Muscle layer of colon (tissue), 2 donors: ENCODE measurements around the gene LIPK.

ENCODE experiments used
- H3K27ac ChIP-seq: one replicate; pipeline ENCODE4 v1.7.0; 2013; ENCODE audit warnings: low read depth, mild to moderate bottlenecking, low read length, moderate library complexity
- H3K27me3 ChIP-seq, 2 donors: one replicate each; pipeline ENCODE4 v1.7.0; 2013; ENCODE audit warnings: low read length in 2 of 2, mild to moderate bottlenecking in 2 of 2; ENCODE audit not compliant: insufficient read depth in 2 of 2, control insufficient read depth in 1 of 2
- H3K36me3 ChIP-seq: one replicate; pipeline ENCODE4 v1.7.0; 2013; ENCODE audit warnings: mild to moderate bottlenecking, low read length; ENCODE audit not compliant: insufficient read depth
- H3K4me1 ChIP-seq: one replicate; pipeline ENCODE4 v1.7.0; 2013; ENCODE audit warnings: mild to moderate bottlenecking, low read length; ENCODE audit not compliant: insufficient read depth
- H3K4me3 ChIP-seq, 2 donors: one replicate each; pipeline ENCODE4 v1.7.0; 2013; ENCODE audit warnings: low read length in 2 of 2, low read depth in 1 of 2, mild to moderate bottlenecking in 1 of 2, moderate library complexity in 1 of 2
- H3K9ac ChIP-seq: one replicate; pipeline ENCODE4 v1.7.0; 2013; ENCODE audit warnings: low read length
- H3K9me3 ChIP-seq: one replicate; pipeline ENCODE4 v1.7.0; 2013; ENCODE audit warnings: mild to moderate bottlenecking, low read length
- donor health status: abdominal sarcoma.
- donor health status: Adenocarcinoma of cecum.

Gene LIPK

DNA sequence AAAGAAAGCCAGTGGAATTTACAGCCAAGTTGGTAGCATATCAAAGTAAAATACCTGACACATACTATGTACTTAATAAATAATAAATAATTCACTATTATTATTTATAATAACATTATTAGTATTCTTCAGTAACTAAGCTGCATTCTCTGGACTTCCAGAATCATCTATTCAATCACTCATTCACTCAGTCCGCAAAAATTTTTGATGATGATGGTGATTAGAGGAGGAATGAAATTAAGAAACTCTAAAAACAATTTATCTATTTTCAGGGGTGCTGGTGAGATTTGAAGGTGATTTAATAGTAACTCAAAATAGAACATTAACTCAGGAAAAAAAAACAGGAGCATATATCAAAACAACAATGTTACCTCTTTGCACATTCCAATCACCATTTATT lies 50.6 kb downstream of the LIPK start:
- H3K27me3 ChIP-seq, result no peaks in the 10 kb centered on the region
- H3K36me3 ChIP-seq, result no peaks in the 10 kb centered on the region
- H3K27ac ChIP-seq, result no peak overlapping the region
- H3K9ac ChIP-seq, result no peak overlapping the region
- no peaks in the 10 kb centered on the region for H3K9me3 ChIP-seq
- H3K4me3 ChIP-seq, result no peak overlapping the region
- H3K4me1 ChIP-seq, result no peaks in the 10 kb centered on the region

DNA sequence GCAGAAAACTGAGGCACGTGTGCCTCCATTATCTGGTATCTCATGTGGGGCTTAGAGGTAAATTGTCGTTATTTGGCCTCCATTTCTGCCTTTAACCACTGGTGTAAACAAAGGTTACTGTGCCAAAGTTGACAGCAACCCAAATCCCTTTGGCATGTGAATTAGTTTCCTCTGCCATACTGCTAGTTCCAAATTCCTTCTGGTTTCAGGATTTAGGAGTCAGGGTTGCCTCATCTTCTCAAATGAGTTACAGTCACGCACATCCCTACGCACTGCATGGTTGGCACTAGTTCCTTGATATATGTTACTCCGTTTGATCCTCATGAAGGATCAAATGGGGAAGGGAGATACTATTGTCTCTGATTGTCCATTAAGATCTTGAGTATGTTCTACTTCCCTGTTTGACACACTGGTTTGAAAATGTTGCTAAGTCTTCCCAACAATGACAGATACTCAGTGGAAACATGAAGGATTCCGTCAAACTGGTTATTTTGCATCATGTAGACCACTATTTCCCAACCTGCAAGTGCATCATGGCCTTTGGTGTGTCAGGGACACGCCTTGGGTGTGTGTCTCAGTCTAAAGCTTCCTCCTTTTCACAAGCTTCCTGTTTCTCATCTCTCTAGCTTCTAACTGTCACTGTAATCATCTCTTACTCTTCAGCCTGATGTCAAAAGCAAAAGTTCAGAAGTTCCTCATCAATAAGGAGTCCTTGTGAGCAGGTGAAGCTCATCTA lies 53.5 kb downstream of the LIPK start, which contains the start of gene LIPN:
Gene LIPN (plus strand): TSS at position 655 of the 736 bp plus-strand sequence. CDS start 1,386 bp downstream, outside the sequence.
- no peaks in the 10 kb centered on the region for H3K27me3 ChIP-seq
- H3K27ac ChIP-seq, result no peak within 1 kb of the TSS
- H3K9me3 ChIP-seq, result no peaks in the 10 kb centered on the region
- no peak within 1 kb of the TSS for H3K4me3 ChIP-seq
- no peaks in the 10 kb centered on the region for H3K4me1 ChIP-seq
- no peak within 1 kb of the TSS for H3K9ac ChIP-seq
- no peaks in the 10 kb centered on the region for H3K36me3 ChIP-seq

- H3K27me3 ChIP-seq, result no peaks in the 10 kb centered on the region
- no peak overlapping the region for H3K27ac ChIP-seq
- H3K9me3 ChIP-seq, result no peaks in the 10 kb centered on the region
- no peaks in the 10 kb centered on the region for H3K36me3 ChIP-seq
- H3K9ac ChIP-seq, result no peak overlapping the region
- H3K4me1 ChIP-seq, result no peaks in the 10 kb centered on the region
- no peak overlapping the region for H3K4me3 ChIP-seq
Observed at GRCh38 chr10:88762906-88763305, 56.9 kb downstream of the LIPK start.

DNA sequence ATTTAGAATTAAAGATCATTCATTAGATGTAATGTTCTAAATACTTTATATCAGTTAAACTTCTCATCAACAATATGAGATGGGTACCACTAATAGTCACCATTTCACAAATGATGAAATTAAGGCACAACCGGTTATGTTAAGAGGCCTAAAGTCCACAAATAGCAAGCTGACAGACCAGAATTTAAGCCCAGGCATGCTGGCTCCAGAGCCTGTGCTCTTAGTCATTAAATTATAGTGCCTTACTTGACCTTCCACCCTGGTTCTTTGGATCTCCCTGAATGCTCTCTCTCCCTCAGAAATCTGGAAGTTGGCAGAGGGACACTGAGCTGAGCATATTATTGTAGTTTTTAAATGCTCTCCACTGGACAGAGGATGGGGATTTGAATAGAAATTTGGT lies 57.4 kb downstream of the LIPK start:
- H3K9me3 ChIP-seq, result no peaks in the 10 kb centered on the region
- no peaks in the 10 kb centered on the region for H3K36me3 ChIP-seq
- no peak overlapping the region for H3K9ac ChIP-seq
- no peak overlapping the region for H3K27ac ChIP-seq
- H3K4me3 ChIP-seq, result no peak overlapping the region
- H3K4me1 ChIP-seq, result no peaks in the 10 kb centered on the region
- H3K27me3 ChIP-seq, result no peaks in the 10 kb centered on the region

- Histone ChIP-seq H3K36me3 (no peaks in the 10 kb centered on the region), H3K4me3 (no peak overlapping the region), H3K9ac (no peak overlapping the region), H3K27ac (no peak overlapping the region), H3K9me3 (no peaks in the 10 kb centered on the region), H3K27me3 (no peaks in the 10 kb centered on the region), H3K4me1 (no peaks in the 10 kb centered on the region)
Observed at GRCh38 chr10:88764110-88764509, 58.1 kb downstream of the LIPK start.

GRCh38 chr10:88765816-88766215 lies 59.8 kb downstream of the LIPK start:
- Histone ChIP-seq H3K9me3 (no peaks in the 10 kb centered on the region), H3K9ac (no peak overlapping the region), H3K27me3 (no peaks in the 10 kb centered on the region), H3K27ac (no peak overlapping the region), H3K36me3 (no peaks in the 10 kb centered on the region), H3K4me1 (no peaks in the 10 kb centered on the region), H3K4me3 (no peak overlapping the region)

- H3K27ac ChIP-seq, result no peak overlapping the region
- no peaks in the 10 kb centered on the region for H3K27me3 ChIP-seq
- H3K9me3 ChIP-seq, result no peaks in the 10 kb centered on the region
- no peaks in the 10 kb centered on the region for H3K4me1 ChIP-seq
- H3K36me3 ChIP-seq, result no peaks in the 10 kb centered on the region
- no peak overlapping the region for H3K4me3 ChIP-seq
- H3K9ac ChIP-seq, result no peak overlapping the region
Observed at GRCh38 chr10:88769384-88769783, 63.3 kb downstream of the LIPK start.

DNA sequence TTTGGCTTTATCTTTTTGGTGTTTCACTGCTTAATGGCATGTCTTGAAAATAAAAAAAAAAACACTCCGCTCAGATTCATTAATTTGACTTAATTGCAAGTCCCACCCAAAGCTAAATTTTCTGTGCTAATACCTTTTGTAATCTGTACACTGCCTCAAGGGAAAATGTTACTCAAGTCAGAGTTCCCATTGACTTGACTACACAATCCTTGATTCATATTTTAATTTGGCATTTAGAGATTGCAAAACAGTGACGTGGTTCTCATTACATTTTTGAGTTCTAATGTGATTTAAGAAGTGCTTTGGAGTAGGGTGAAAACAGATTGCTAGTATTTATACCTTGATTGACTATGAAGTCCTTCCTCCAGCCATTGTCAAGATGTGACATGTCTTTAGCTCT lies 75.2 kb downstream of the LIPK start:
- H3K4me3 ChIP-seq, result no peak overlapping the region
- no peaks in the 10 kb centered on the region for H3K36me3 ChIP-seq
- H3K27ac ChIP-seq, result no peak overlapping the region
- H3K9ac ChIP-seq, result no peak overlapping the region
- H3K4me1 ChIP-seq, result no peaks in the 10 kb centered on the region
- no peaks in the 10 kb centered on the region for H3K27me3 ChIP-seq
- H3K9me3 ChIP-seq, result no peaks in the 10 kb centered on the region

GRCh38 chr10:88782222-88782621 lies 76.2 kb downstream of the LIPK start:
- Histone ChIP-seq H3K27ac (no peak overlapping the region), H3K4me3 (no peak overlapping the region), H3K36me3 (no peaks in the 10 kb centered on the region), H3K4me1 (no peaks in the 10 kb centered on the region), H3K27me3 (no peaks in the 10 kb centered on the region), H3K9me3 (no peaks in the 10 kb centered on the region), H3K9ac (no peak overlapping the region)

- Histone ChIP-seq H3K36me3 (no peaks in the 10 kb centered on the region), H3K27ac (no peak overlapping the region), H3K4me1 (no peaks in the 10 kb centered on the region), H3K4me3 (no peak overlapping the region), H3K9me3 (no peaks in the 10 kb centered on the region), H3K27me3 (no peaks in the 10 kb centered on the region), H3K9ac (no peak overlapping the region)
Observed at GRCh38 chr10:88783724-88784123, 77.7 kb downstream of the LIPK start.

DNA sequence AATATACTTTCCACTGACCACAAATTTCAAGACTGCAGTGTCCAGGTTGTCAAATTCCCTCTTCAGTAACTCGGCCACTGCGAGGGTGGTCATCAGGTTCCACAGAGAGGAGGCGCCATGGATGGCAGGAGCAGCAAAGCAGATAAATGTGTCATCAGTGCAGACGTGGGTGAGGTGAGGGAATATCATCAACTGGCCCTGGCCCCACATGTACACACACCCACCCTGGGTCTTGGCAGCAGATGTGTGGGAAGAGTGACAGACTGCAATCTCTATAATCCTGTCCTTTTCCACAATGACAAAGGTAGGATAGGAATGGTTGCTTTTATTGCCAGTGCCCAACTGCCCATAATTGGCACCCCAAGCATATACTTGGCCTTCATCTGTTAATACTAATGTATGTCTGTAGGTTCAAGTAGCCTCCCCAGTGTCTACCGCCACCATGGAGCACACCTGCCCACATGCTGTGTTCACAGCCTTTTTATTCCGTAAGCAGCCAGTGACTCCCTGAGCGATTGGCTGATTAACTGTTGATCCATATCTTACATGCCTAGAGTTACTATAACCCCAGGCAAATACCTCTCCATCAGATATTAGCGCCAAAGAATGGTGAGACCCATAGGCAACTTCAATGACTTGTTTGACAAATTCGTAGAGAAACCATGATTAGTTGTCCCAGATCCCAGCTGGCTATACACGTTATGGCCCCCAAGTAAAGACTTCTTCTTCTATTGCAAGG lies 80.2 kb downstream of the LIPK start:
- Histone ChIP-seq H3K27ac (no peak overlapping the region), H3K4me1 (no peaks in the 10 kb centered on the region), H3K36me3 (no peaks in the 10 kb centered on the region), H3K4me3 (no peak overlapping the region), H3K9ac (no peak overlapping the region), H3K9me3 (no peaks in the 10 kb centered on the region), H3K27me3 (no peaks in the 10 kb centered on the region)

GRCh38 chr10:88787463-88787862 lies 81.4 kb downstream of the LIPK start:
- Histone ChIP-seq H3K4me1 (no peaks in the 10 kb centered on the region), H3K4me3 (no peak overlapping the region), H3K27me3 (no peaks in the 10 kb centered on the region), H3K9ac (no peak overlapping the region), H3K27ac (no peak overlapping the region), H3K36me3 (no peaks in the 10 kb centered on the region), H3K9me3 (no peaks in the 10 kb centered on the region)
